ENCODE results near the gene PTGR3.

DNA sequence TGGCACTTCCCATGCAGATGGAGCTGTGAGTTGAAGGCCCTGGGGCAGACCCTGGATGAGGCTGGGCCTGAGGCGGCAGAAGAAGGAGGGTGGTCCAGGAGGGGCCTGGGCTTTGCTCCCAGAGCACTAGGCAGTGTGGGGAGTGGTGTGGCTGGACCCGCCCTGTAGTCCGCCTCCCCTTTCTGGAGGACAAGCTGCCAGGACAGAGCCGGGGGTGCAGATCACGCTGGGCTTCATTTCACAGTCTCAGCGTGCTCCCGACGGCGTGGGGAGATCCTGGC, 49.8 kb downstream of the PTGR3 start:
- TF ChIP-seq, protein P1, sequence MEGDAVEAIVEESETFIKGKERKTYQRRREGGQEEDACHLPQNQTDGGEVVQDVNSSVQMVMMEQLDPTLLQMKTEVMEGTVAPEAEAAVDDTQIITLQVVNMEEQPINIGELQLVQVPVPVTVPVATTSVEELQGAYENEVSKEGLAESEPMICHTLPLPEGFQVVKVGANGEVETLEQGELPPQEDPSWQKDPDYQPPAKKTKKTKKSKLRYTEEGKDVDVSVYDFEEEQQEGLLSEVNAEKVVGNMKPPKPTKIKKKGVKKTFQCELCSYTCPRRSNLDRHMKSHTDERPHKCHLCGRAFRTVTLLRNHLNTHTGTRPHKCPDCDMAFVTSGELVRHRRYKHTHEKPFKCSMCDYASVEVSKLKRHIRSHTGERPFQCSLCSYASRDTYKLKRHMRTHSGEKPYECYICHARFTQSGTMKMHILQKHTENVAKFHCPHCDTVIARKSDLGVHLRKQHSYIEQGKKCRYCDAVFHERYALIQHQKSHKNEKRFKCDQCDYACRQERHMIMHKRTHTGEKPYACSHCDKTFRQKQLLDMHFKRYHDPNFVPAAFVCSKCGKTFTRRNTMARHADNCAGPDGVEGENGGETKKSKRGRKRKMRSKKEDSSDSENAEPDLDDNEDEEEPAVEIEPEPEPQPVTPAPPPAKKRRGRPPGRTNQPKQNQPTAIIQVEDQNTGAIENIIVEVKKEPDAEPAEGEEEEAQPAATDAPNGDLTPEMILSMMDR (IDR thresholded peaks at IDR 0.05), result no peak
- TF ChIP-seq POLR2A (IDR thresholded peaks at IDR 0.05), result no peak

All from body of pancreas (tissue), 4 donors.